Activated CD4-positive, alpha-beta T cell treated with anti-CD3 and anti-CD28 coated beads, Interleukin-2, amount 50 U/mL, for 48 hours (primary cell): ENCODE data around the gene KCNJ5.

ENCODE experiments used
- DNase-seq, 2 experiments: peaks; one replicate each; pipeline ENCODE4 v3.0.0-alpha.2; 2020

Gene KCNJ5

GRCh38 chr11:128890543-128891368, at the start of gene KCNJ5:
Gene KCNJ5 (plus strand): TSS chr11:128891356. CDS start chr11:128911274, 19,918 bp downstream.
- DNase-seq, result peak; percentile 14 to 18

- DNase-seq, result no peak
Measured at GRCh38 chr11:128841461-128842072, 49.6 kb upstream of the KCNJ5 start.

- DNase-seq, result no peak
Measured at GRCh38 chr11:128843198-128843785, 47.9 kb upstream of the KCNJ5 start.

- no peak for DNase-seq
Measured at GRCh38 chr11:128845334-128845780, 45.8 kb upstream of the KCNJ5 start.

- no peak for DNase-seq
Measured at GRCh38 chr11:128846985-128847384, 44.2 kb upstream of the KCNJ5 start.

GRCh38 chr11:128848815-128849455, 42.2 kb upstream of the KCNJ5 start:
- peak; percentile 78 to 81 for DNase-seq

- no peak for DNase-seq
Measured at GRCh38 chr11:128852327-128853023, 38.7 kb upstream of the KCNJ5 start.

- DNase-seq, result no peak
Measured at GRCh38 chr11:128853559-128853958, 37.6 kb upstream of the KCNJ5 start.

GRCh38 chr11:128854841-128855240, 36.3 kb upstream of the KCNJ5 start:
- DNase-seq, result no peak

- DNase-seq, result no peak
Measured at GRCh38 chr11:128856241-128856640, 34.9 kb upstream of the KCNJ5 start.

- DNase-seq, result no peak
Measured at GRCh38 chr11:128857341-128857740, 33.8 kb upstream of the KCNJ5 start.

- peak; percentile 80 to 85 for DNase-seq
Measured at GRCh38 chr11:128859563-128860441, 31.4 kb upstream of the KCNJ5 start.

- no peak for DNase-seq
Measured at GRCh38 chr11:128860571-128861361, 30.4 kb upstream of the KCNJ5 start.

- no peak for DNase-seq
Measured at GRCh38 chr11:128862406-128862805, 28.8 kb upstream of the KCNJ5 start.

- DNase-seq, result no peak
Measured at GRCh38 chr11:128862908-128863660, 28.1 kb upstream of the KCNJ5 start.

GRCh38 chr11:128865490-128865889, 25.7 kb upstream of the KCNJ5 start:
- DNase-seq, result no peak

GRCh38 chr11:128867277-128867676, 23.9 kb upstream of the KCNJ5 start, which contains the start of gene KCNJ1:
Gene KCNJ1 (minus strand): TSS chr11:128867296. CDS start chr11:128840243, 27,053 bp downstream.
- no peak for DNase-seq

GRCh38 chr11:128868841-128869671, 22.1 kb upstream of the KCNJ5 start:
- DNase-seq, result peak in 1 of 2 experiments; percentile 24

GRCh38 chr11:128871168-128871610, 20.0 kb upstream of the KCNJ5 start:
- no peak for DNase-seq
